ENCODE data around the gene ATP5PF. TPM values are rescaled to one million over a fixed set of nuclear protein-coding genes. Genes with fewer than 3 reads are reported as not detected.

ATP5PF gene
- total RNA-seq, 1 donor from 2014 or later: 76.7 TPM

GRCh38 chr21:25764065-25764464 is 29.4 kb upstream of the ATP5PF start:
- Histone ChIP-seq H3K4me3 (no peak overlapping the region), H3K4me1 (no peaks in the 10 kb centered on the region), H3K27ac (no peak overlapping the region), H3K27me3 (no peaks in the 10 kb centered on the region), H3K36me3 (peaks cover 75% of the 10 kb centered on the region), H3K9me3 (no peaks in the 10 kb centered on the region)
- intact Hi-C loops (cut with DNase I): no loop called here
- ATAC-seq (no peak), DNase-seq (no peak)
- TF ChIP-seq, protein P1, sequence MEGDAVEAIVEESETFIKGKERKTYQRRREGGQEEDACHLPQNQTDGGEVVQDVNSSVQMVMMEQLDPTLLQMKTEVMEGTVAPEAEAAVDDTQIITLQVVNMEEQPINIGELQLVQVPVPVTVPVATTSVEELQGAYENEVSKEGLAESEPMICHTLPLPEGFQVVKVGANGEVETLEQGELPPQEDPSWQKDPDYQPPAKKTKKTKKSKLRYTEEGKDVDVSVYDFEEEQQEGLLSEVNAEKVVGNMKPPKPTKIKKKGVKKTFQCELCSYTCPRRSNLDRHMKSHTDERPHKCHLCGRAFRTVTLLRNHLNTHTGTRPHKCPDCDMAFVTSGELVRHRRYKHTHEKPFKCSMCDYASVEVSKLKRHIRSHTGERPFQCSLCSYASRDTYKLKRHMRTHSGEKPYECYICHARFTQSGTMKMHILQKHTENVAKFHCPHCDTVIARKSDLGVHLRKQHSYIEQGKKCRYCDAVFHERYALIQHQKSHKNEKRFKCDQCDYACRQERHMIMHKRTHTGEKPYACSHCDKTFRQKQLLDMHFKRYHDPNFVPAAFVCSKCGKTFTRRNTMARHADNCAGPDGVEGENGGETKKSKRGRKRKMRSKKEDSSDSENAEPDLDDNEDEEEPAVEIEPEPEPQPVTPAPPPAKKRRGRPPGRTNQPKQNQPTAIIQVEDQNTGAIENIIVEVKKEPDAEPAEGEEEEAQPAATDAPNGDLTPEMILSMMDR (IDR thresholded peaks at IDR 0.05): no peak

DNA sequence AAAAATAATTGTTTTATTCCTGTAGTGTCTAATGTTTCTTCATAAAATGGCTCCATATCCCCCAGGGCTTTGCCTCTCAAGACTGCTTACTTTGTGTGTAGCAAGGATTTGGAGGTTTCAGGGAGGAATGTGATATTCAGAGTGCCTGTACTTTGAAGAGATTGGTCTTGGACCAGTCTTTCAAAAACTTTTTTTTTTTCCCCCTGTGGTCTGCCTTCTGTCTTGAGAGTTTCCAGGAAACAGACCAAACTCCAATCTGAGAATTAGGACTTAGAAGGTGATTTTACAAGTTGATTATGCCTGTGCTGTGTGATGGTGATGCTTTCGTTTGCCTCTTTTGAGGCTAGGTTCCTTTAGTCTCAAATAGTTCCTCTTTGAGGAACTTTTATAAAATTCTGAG is 26.0 kb upstream of the ATP5PF start:
- no peak overlapping the region for H3K27ac ChIP-seq
- no peak overlapping the region for H3K4me3 ChIP-seq
- H3K9me3 ChIP-seq: no peaks in the 10 kb centered on the region
- DNase-seq (no peak), ATAC-seq (no peak)
- H3K27me3 ChIP-seq: no peaks in the 10 kb centered on the region
- TF ChIP-seq, protein P1 (IDR thresholded peaks at IDR 0.05): no peak
- H3K36me3 ChIP-seq: peaks cover 83% of the 10 kb centered on the region
- intact Hi-C loops (cut with DNase I): no loop called here
- H3K4me1 ChIP-seq: no peaks in the 10 kb centered on the region

- Histone ChIP-seq H3K27ac (no peak overlapping the region), H3K9me3 (no peaks in the 10 kb centered on the region), H3K4me3 (no peak overlapping the region), H3K27me3 (no peaks in the 10 kb centered on the region), H3K36me3 (peaks cover 78% of the 10 kb centered on the region), H3K4me1 (no peaks in the 10 kb centered on the region)
- TF ChIP-seq, protein P1 (IDR thresholded peaks at IDR 0.05): no peak
- intact Hi-C loops (cut with DNase I): no loop called here
- DNase-seq (no peak), ATAC-seq (no peak)
Measured at GRCh38 chr21:25760061-25760460, 25.4 kb upstream of the ATP5PF start.

DNA sequence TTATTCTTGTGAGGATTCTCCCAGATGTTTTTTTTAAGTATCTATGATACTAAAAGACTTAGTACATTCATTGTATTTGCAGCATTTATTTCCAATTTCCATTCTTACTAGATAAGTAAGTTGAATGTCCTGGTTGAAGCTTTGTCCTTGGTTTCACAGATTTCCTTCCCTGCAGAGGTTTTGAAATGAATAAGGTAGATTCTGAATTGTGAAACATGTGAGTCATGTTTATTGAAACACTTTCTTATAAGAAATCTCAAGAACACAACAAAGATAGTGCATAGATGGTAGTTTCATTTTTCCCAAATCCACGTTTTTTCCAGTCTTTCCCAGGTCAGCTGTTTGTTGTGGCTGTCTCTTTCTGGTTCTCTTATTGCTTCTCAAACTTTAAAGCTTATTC is 24.9 kb upstream of the ATP5PF start:
- Histone ChIP-seq H3K27ac (no peak overlapping the region), H3K4me3 (no peak overlapping the region), H3K4me1 (no peaks in the 10 kb centered on the region), H3K27me3 (no peaks in the 10 kb centered on the region), H3K9me3 (no peaks in the 10 kb centered on the region), H3K36me3 (peaks cover 73% of the 10 kb centered on the region)
- intact Hi-C loops (cut with DNase I): no loop called here
- DNase-seq (no peak), ATAC-seq (no peak)
- TF ChIP-seq, protein P1 (IDR thresholded peaks at IDR 0.05): no peak

GRCh38 chr21:25757531-25757930 is 22.8 kb upstream of the ATP5PF start:
- no peak for DNase-seq
- intact Hi-C loops (cut with DNase I): no loop called here

More at GRCh38 chr21:25757531-25757930, 22.8 kb upstream of the ATP5PF start:
- H3K4me1 ChIP-seq: no peaks in the 10 kb centered on the region
- H3K36me3 ChIP-seq: peaks cover 72% of the 10 kb centered on the region
- no peaks in the 10 kb centered on the region for H3K9me3 ChIP-seq
- no peaks in the 10 kb centered on the region for H3K27me3 ChIP-seq
- H3K4me3 ChIP-seq: no peak overlapping the region
- TF ChIP-seq, protein P1 (IDR thresholded peaks at IDR 0.05): no peak
- H3K27ac ChIP-seq: no peak overlapping the region
- no peak for ATAC-seq
